ENCODE data around the gene MPHOSPH8. TPM values are rescaled to one million over a fixed set of nuclear protein-coding genes. Genes with fewer than 3 reads are reported as not detected.

MPHOSPH8 gene
- total and polyA plus RNA-seq, 2 of the 4 experiments (the other 2 are of a cell fraction), result 11.7 to 16.4 TPM

DNA sequence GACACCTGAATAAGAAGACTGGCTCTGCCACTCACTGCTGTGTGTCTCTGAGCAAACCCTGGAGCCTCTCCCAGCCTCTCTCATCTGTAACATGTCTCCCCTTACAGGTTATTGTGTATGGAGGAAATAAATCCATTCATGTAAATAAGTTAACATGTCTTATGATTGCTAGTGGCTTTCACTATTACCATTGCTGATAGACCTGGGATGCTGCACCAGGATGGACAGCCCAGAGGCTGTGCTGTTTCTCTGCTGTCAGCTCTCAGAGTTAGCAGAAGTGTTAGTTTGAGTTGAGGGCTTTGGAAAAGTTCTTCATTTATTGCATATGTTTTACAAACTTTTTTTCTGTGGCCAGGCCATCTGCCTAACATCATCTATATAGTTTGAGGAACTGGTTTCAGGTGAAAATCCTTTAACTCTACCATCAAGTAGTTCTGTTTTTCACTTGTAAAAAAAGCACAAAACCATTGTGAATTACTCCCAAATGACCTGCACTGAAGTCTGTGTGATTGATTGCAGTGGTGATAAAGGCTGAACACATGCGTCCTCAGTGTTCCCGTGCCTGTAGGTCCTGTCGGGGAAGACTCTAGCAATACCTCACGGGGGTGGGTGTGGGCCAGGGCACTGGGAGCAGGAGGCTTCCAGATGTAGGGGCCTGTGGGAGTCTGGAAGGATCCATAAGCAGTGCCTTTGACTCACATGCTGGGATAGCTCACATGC, 24.6 kb downstream of the MPHOSPH8 start:
- H2BK5ac ChIP-seq (ENCODE audit: low read depth, low read length, poor library complexity, severe bottlenecking), result no peak overlapping the region
- H4K20me1 ChIP-seq (ENCODE audit: insufficient read depth, low read length), result no peaks in the 10 kb centered on the region; the same call in 1 of the 2 replicates
- H3K4ac ChIP-seq (ENCODE audit: low read depth, low read length), result no peak overlapping the region
- no peak overlapping the region for H2BK120ac ChIP-seq (ENCODE audit: low read depth, low read length)
- no peak overlapping the region for H3K9ac ChIP-seq (ENCODE audit: low read depth, low read length)
- intact Hi-C loops (cut with micrococcal nuclease) (no loop called here), in situ Hi-C loops (cut with MboI; ENCODE audit: low sequenced_read_pairs) (loop anchor here (25.0 kb wide), 1 partner anchor 329 kb away; no protein-coding TSS in a partner anchor), dilution Hi-C loops (cut with HindIII; ENCODE audit: low sequenced_read_pairs, unreplicated experiment) (no loop called here)
- no peak overlapping the region for H3K56ac ChIP-seq (ENCODE audit: extremely low read depth, insufficient read depth, low read length)
- no peak overlapping the region for H2BK15ac ChIP-seq (ENCODE audit: low read depth, low read length)
- no peak overlapping the region for H2AK5ac ChIP-seq (ENCODE audit: low read depth, low read length)
- H2BK20ac ChIP-seq (ENCODE audit: low read depth, low read length), result no peak overlapping the region
- no peaks in the 10 kb centered on the region for H3K4me1 ChIP-seq (ENCODE audit: control insufficient read depth, insufficient read depth, low read length)
- WGBS, 2 experiments (ENCODE audit: extremely low coverage in 2 of 2, insufficient read length in 1 of 2), result no CpG with 5 or more reads among the region's 4 CpGs
- DNase-seq, result no peak
- no peak overlapping the region for H3K18ac ChIP-seq (ENCODE audit: low read depth, low read length)
- no peak overlapping the region for H3K23ac ChIP-seq (ENCODE audit: low read depth, low read length)
- peaks cover 2 to 4% of the 10 kb centered on the region in 2 experiments; a peak in 3 of 4 replicates for H3K79me1 ChIP-seq (ENCODE audit: low read depth in 1 of 2, low read length in 2 of 2)
- H4K8ac ChIP-seq (ENCODE audit: low read depth in 2 of 2, low read length in 2 of 2), result no peak overlapping the region
- BruUV-seq (replicated peaks), result no TSS peak
- CTCF ChIA-PET, result interaction anchor here (0.6 kb wide), 1 partner anchor 20 kb away, joined by 4 read pairs; no protein-coding TSS in a partner anchor
- no peak overlapping the region for H4K91ac ChIP-seq (ENCODE audit: insufficient read depth, low read depth, low read length)
- TF ChIP-seq POLR2A (IDR thresholded peaks at IDR 0.05; ENCODE audit: low read depth, low read length), result no peak
- TF ChIP-seq, protein P1, sequence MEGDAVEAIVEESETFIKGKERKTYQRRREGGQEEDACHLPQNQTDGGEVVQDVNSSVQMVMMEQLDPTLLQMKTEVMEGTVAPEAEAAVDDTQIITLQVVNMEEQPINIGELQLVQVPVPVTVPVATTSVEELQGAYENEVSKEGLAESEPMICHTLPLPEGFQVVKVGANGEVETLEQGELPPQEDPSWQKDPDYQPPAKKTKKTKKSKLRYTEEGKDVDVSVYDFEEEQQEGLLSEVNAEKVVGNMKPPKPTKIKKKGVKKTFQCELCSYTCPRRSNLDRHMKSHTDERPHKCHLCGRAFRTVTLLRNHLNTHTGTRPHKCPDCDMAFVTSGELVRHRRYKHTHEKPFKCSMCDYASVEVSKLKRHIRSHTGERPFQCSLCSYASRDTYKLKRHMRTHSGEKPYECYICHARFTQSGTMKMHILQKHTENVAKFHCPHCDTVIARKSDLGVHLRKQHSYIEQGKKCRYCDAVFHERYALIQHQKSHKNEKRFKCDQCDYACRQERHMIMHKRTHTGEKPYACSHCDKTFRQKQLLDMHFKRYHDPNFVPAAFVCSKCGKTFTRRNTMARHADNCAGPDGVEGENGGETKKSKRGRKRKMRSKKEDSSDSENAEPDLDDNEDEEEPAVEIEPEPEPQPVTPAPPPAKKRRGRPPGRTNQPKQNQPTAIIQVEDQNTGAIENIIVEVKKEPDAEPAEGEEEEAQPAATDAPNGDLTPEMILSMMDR (conservative IDR thresholded peaks at IDR 0.05; ENCODE audit: low read depth, low read length), result no peak
- no peak for TF ChIP-seq FOS (IDR thresholded peaks at IDR 0.05; ENCODE audit: low read depth, low read length)
- no peak for TF ChIP-seq MAZ (IDR thresholded peaks at IDR 0.05; ENCODE audit: borderline replicate concordance, low read depth, low read length)
- no peak for TF ChIP-seq CEBPB (IDR thresholded peaks at IDR 0.05; ENCODE audit: low read depth, low read length)
- no peak for TF ChIP-seq RFX5 (IDR thresholded peaks at IDR 0.05; ENCODE audit: low read depth, low read length)
- TF ChIP-seq BHLHE40 (IDR thresholded peaks at IDR 0.05; ENCODE audit: low read depth, low read length), result no peak
- no peak for TF ChIP-seq RCOR1 (IDR thresholded peaks at IDR 0.05; ENCODE audit: insufficient replicate concordance, low read length)
- TF ChIP-seq, protein P2, sequence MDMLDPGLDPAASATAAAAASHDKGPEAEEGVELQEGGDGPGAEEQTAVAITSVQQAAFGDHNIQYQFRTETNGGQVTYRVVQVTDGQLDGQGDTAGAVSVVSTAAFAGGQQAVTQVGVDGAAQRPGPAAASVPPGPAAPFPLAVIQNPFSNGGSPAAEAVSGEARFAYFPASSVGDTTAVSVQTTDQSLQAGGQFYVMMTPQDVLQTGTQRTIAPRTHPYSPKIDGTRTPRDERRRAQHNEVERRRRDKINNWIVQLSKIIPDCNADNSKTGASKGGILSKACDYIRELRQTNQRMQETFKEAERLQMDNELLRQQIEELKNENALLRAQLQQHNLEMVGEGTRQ (IDR thresholded peaks at IDR 0.05; ENCODE audit: low read depth, low read length), result no peak
- TF ChIP-seq CHD1 (IDR thresholded peaks at IDR 0.05; ENCODE audit: low read depth, low read length), result no peak
- TF ChIP-seq, protein P3, sequence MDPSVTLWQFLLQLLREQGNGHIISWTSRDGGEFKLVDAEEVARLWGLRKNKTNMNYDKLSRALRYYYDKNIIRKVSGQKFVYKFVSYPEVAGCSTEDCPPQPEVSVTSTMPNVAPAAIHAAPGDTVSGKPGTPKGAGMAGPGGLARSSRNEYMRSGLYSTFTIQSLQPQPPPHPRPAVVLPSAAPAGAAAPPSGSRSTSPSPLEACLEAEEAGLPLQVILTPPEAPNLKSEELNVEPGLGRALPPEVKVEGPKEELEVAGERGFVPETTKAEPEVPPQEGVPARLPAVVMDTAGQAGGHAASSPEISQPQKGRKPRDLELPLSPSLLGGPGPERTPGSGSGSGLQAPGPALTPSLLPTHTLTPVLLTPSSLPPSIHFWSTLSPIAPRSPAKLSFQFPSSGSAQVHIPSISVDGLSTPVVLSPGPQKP (IDR thresholded peaks at IDR 0.05; ENCODE audit: borderline replicate concordance, low read depth, low read length), result no peak
- no peak overlapping the region for H3K4me3 ChIP-seq (ENCODE audit: insufficient read depth, low read depth, low read length)
- H3K27me3 ChIP-seq (ENCODE audit: control insufficient read depth, insufficient read depth, low read length), result no peaks in the 10 kb centered on the region
- H4K5ac ChIP-seq (ENCODE audit: low read depth, low read length), result no peak overlapping the region
- peaks cover 17% of the 10 kb centered on the region for H3K36me3 ChIP-seq (ENCODE audit: control insufficient read depth, insufficient read depth, low read length)
- H3K9me1 ChIP-seq (ENCODE audit: insufficient read depth, low read length), result peaks cover under 1% of the 10 kb centered on the region; the same call in 1 of the 2 replicates
- POLR2A ChIA-PET (ENCODE audit: unreplicated experiment), result no interaction called here
- no peak for ATAC-seq (ENCODE audit: low read depth)
- H3K14ac ChIP-seq (replicated peaks; ENCODE audit: low read depth, low read length), result no peak overlapping the region
- H3K27ac ChIP-seq (ENCODE audit: insufficient read depth, low read length), result no peak overlapping the region
- no peak overlapping the region for H2AFZ ChIP-seq (replicated peaks; ENCODE audit: low read length, poor library complexity)
- no peaks in the 10 kb centered on the region for H3K9me3 ChIP-seq (ENCODE audit: control insufficient read depth, insufficient read depth, low read length)
- H3K4me2 ChIP-seq (ENCODE audit: low read depth, low read length), result no peak overlapping the region
- H2AK9ac ChIP-seq (replicated peaks; ENCODE audit: low read depth, low read length, poor library complexity), result no peak overlapping the region
